GM23248 (cell line): ENCODE results near the gene LSS. TPM values are rescaled to one million over a fixed set of nuclear protein-coding genes. Genes with fewer than 3 reads are reported as not detected.

Experiments used
- DNase-seq: peaks from one replicate; pipeline ENCODE4 v3.0.0-alpha.2; 2015
- H2AFZ ChIP-seq: fragments of 200-600 bp; sonication (generic); 2 replicates; pipeline ENCODE4 v1.6.1; 2016; ENCODE audit warnings: antibody characterized with exemption
- H3F3A ChIP-seq: fragments of 200-600 bp; sonication (generic); 2 replicates; pipeline ENCODE4 v1.6.1; 2016; ENCODE audit warnings: mild to moderate bottlenecking, antibody characterized with exemption, mixed run types; ENCODE audit not compliant: insufficient read depth
- H3K27ac ChIP-seq: fragments of 200-600 bp; sonication (generic); 2 replicates; pipeline ENCODE4 v1.5.1; 2016; ENCODE audit warnings: mild to moderate bottlenecking
- H3K27me3 ChIP-seq: fragments of 200-600 bp; sonication (generic); replicated peaks from 2 replicates; pipeline ENCODE4 v1.6.1; 2016; ENCODE audit warnings: mild to moderate bottlenecking; ENCODE audit not compliant: insufficient read depth
- H3K36me3 ChIP-seq: fragments of 200-600 bp; sonication (generic); 2 replicates; pipeline ENCODE4 v1.6.1; 2016; ENCODE audit warnings: low read depth, mild to moderate bottlenecking
- H3K4me1 ChIP-seq: fragments of 200-600 bp; sonication (generic); 2 replicates; pipeline ENCODE4 v1.6.1; 2016; ENCODE audit warnings: mild to moderate bottlenecking; ENCODE audit not compliant: insufficient read depth
- H3K4me2 ChIP-seq: fragments of 200-600 bp; sonication (generic); one replicate; pipeline ENCODE4 v1.6.1; 2016; ENCODE audit warnings: mild to moderate bottlenecking; ENCODE audit not compliant: unreplicated experiment
- H3K4me3 ChIP-seq: fragments of 200-600 bp; sonication (generic); 2 replicates; pipeline ENCODE4 v1.5.1; 2016; ENCODE audit warnings: mild to moderate bottlenecking
- H3K79me2 ChIP-seq: fragments of 200-600 bp; sonication (generic); 2 replicates; pipeline ENCODE4 v1.6.1; 2016; ENCODE audit warnings: mild to moderate bottlenecking; ENCODE audit not compliant: insufficient read depth
- H3K9ac ChIP-seq: fragments of 200-600 bp; sonication (generic); 2 replicates; pipeline ENCODE4 v1.6.1; 2016; ENCODE audit warnings: mild to moderate bottlenecking
- H3K9me2 ChIP-seq: fragments of 200-600 bp; sonication (generic); 2 replicates; pipeline ENCODE4 v1.6.1; 2016; ENCODE audit warnings: mixed run types, mild to moderate bottlenecking, moderate library complexity; ENCODE audit not compliant: insufficient read depth
- H3K9me3 ChIP-seq: fragments of 200-600 bp; sonication (generic); one replicate; pipeline ENCODE4 v1.6.1; 2017; ENCODE audit warnings: low read depth
- H4K20me1 ChIP-seq: fragments of 200-600 bp; sonication (generic); 2 replicates; pipeline ENCODE4 v1.6.0; 2016; ENCODE audit not compliant: insufficient read depth
- EZH2 ChIP-seq: fragments of 200-600 bp; sonication (generic); IDR thresholded peaks from 2 replicates; pipeline ENCODE4 v1.6.1; 2018; ENCODE audit warnings: antibody characterized with exemption, mild to moderate bottlenecking; ENCODE audit not compliant: insufficient read depth, poor library complexity, severe bottlenecking
- EZH2phosphoT487 ChIP-seq: fragments of 200-600 bp; sonication (generic); IDR thresholded peaks from 2 replicates; pipeline ENCODE4 v1.6.1; 2018; ENCODE audit warnings: antibody characterized with exemption, moderate library complexity, mild to moderate bottlenecking, low read depth; ENCODE audit not compliant: insufficient read depth
- WGBS, 2 experiments: methylation state at CpG; one replicate each; pipeline ENCODE4 v1.1.6; 2015 to 2017; ENCODE audit warnings: low lambda C conversion rate in 2 of 2, low coverage in 1 of 2; ENCODE audit errors: missing lambda C conversion rate in 2 of 2; 5-methylcytosine and 5-hydroxymethylcytosine counted together
- in situ Hi-C: fragments of 300-500 bp; cut with MboI; formaldehyde crosslinking; loops from 2 replicates; pipeline ENCODE4 v1.15.0; 2020
- polyA plus RNA-seq: library from polyadenylated mRNA; unstranded; fragments of >200 nt; fragmentation: Nextera tagmentation; extraction: Ambion mirVana; gene quantifications from 2 replicates; pipeline ENCODE4 v1.2.1, GENCODE V29; 2016
- total RNA-seq: library from RNA; depleted of rRNA; stranded (reverse); fragments of >200 nt; shearing (Covaris generic); gene quantifications from 2 replicates; pipeline ENCODE4 v1.2.3, GENCODE V29; 2014

LSS gene
- total and polyA plus RNA-seq, 2 experiments from 2014 or later = 28.0 to 41.1 TPM

GRCh38 chr21:46195595-46196195, 32.9 kb downstream of the LSS start:
- Histone ChIP-seq H3K9me3 (no peaks in the 10 kb centered on the region), H3K4me3 (no peak overlapping the region), H3K9ac (no peak overlapping the region), H4K20me1 (no peaks in the 10 kb centered on the region), H3K36me3 (peaks cover 17% of the 10 kb centered on the region; the same call in 1 of the 2 replicates), H3K27me3 (no peaks in the 10 kb centered on the region), H3K4me2 (no peak overlapping the region), H3F3A (0 out of 2 replicates have a peak, but pooled peaks cover 7% of the 10 kb centered on the region), H3K27ac (no peak overlapping the region), H3K4me1 (peaks cover 7% of the 10 kb centered on the region), H2AFZ (no peak overlapping the region), H3K79me2 (no peaks in the 10 kb centered on the region), H3K9me2 (no peaks in the 10 kb centered on the region)
- WGBS, 2 experiments = 90 to 92% methylated on average over 20 of the region's 20 CpGs
- in situ Hi-C loops = no loop called here
- TF ChIP-seq EZH2 (no peak), EZH2phosphoT487 (no peak)
- no peak for DNase-seq

- H3K27ac ChIP-seq = no peak overlapping the region
- peaks cover 9% of the 10 kb centered on the region for H3K4me1 ChIP-seq
- in situ Hi-C loops = no loop called here
- no peak for DNase-seq
- H3K4me3 ChIP-seq = no peak overlapping the region
- no peaks in the 10 kb centered on the region for H3K9me2 ChIP-seq
- H3K9me3 ChIP-seq = no peaks in the 10 kb centered on the region
- H3F3A ChIP-seq = no peaks in the 10 kb centered on the region
- H4K20me1 ChIP-seq = no peaks in the 10 kb centered on the region
- no peak overlapping the region for H3K9ac ChIP-seq
- no peak overlapping the region for H2AFZ ChIP-seq
- H3K79me2 ChIP-seq = no peaks in the 10 kb centered on the region
- no peak overlapping the region for H3K4me2 ChIP-seq
- H3K27me3 ChIP-seq = no peaks in the 10 kb centered on the region
- peaks cover 20% of the 10 kb centered on the region; the same call in 1 of the 2 replicates for H3K36me3 ChIP-seq
- 94% methylated on average over 32 to 34 of the region's 34 CpGs for WGBS, 2 experiments
- TF ChIP-seq EZH2 (no peak), EZH2phosphoT487 (no peak)
Observed at GRCh38 chr21:46194374-46195334, 33.9 kb downstream of the LSS start.

- DNase-seq = no peak
- H4K20me1 ChIP-seq = no peaks in the 10 kb centered on the region
- peaks cover 13% of the 10 kb centered on the region; the same call in 1 of the 2 replicates for H3K36me3 ChIP-seq
- H3K9me3 ChIP-seq = no peaks in the 10 kb centered on the region
- no peak overlapping the region for H3K4me2 ChIP-seq
- no peaks in the 10 kb centered on the region for H3K9me2 ChIP-seq
- in situ Hi-C loops = no loop called here
- peaks cover 14% of the 10 kb centered on the region for H3K4me1 ChIP-seq
- TF ChIP-seq EZH2phosphoT487 (no peak), EZH2 (no peak)
- WGBS, 2 experiments = 98% methylated on average over 10 of the region's 10 CpGs
- H2AFZ ChIP-seq = no peak overlapping the region
- H3K27ac ChIP-seq = no peak overlapping the region
- H3K27me3 ChIP-seq = no peaks in the 10 kb centered on the region
- no peaks in the 10 kb centered on the region for H3K79me2 ChIP-seq
- H3F3A ChIP-seq = peaks cover under 1% of the 10 kb centered on the region; the same call in 1 of the 2 replicates
- H3K4me3 ChIP-seq = no peak overlapping the region
- no peak overlapping the region for H3K9ac ChIP-seq
Observed at GRCh38 chr21:46193829-46194373, 34.7 kb downstream of the LSS start.
